ENCODE data around the gene PTPRO. TPM values are rescaled to one million over a fixed set of nuclear protein-coding genes. Genes with fewer than 3 reads are reported as not detected.

The PTPRO gene
- total RNA-seq, 1 experiment from 2014 or later = 0.52 TPM

GRCh38 chr12:15546102-15546701 is 223.9 kb downstream of the PTPRO start:
- Histone ChIP-seq H3K14ac (ENCODE audit: insufficient read depth, low read length) (no peak overlapping the region), H2AK5ac (ENCODE audit: insufficient read length, low read length) (no peak overlapping the region), H3K23me2 (ENCODE audit: insufficient read length, low read depth, low read length, poor library complexity, severe bottlenecking) (no peaks in the 10 kb centered on the region), H2BK12ac (ENCODE audit: insufficient read length, low read depth, low read length) (no peak overlapping the region), H2BK20ac (ENCODE audit: low read depth, low read length, poor library complexity, severe bottlenecking) (no peak overlapping the region), H3K9me3 (ENCODE audit: control insufficient read depth, low read depth, low read length) (no peaks in the 10 kb centered on the region), H3K27me3 (ENCODE audit: insufficient read depth, low read length) (no peaks in the 10 kb centered on the region), H3K4me2 (ENCODE audit: insufficient read depth, insufficient read length, low read length) (no peak overlapping the region), H2BK5ac (ENCODE audit: insufficient read length, low read length) (no peak overlapping the region), H3K79me2 (ENCODE audit: insufficient read depth, low read length) (no peaks in the 10 kb centered on the region), H3K27ac (ENCODE audit: insufficient read length, low read depth, low read length) (no peak overlapping the region), H4K20me1 (ENCODE audit: control insufficient read depth, insufficient read depth, insufficient read length) (no peaks in the 10 kb centered on the region), H4K5ac (ENCODE audit: insufficient read length, low read depth, low read length) (no peak overlapping the region), H2AFZ (ENCODE audit: low read length) (no peak overlapping the region), H2BK120ac (ENCODE audit: low read depth, low read length, poor library complexity, severe bottlenecking) (no peak overlapping the region), H4K91ac (ENCODE audit: insufficient read length, low read depth, low read length) (no peak overlapping the region), H3T11ph (ENCODE audit: low read length) (no peak overlapping the region), H4K8ac (replicated peaks; ENCODE audit: insufficient read length, low read depth, low read length) (no peak overlapping the region), H3K56ac (ENCODE audit: insufficient read length, low read depth, low read length) (no peak overlapping the region), H3K9ac (ENCODE audit: extremely low read depth, insufficient read length, low read length) (no peak overlapping the region), H3K79me1 (ENCODE audit: insufficient read depth, low read depth, low read length, poor library complexity, severe bottlenecking) (no peaks in the 10 kb centered on the region), H2BK15ac (ENCODE audit: low read depth, low read length) (no peak overlapping the region), H3K4ac (ENCODE audit: low read depth, low read length) (no peak overlapping the region), H3K4me1 (ENCODE audit: insufficient read depth, low read length) (no peaks in the 10 kb centered on the region), H3K23ac (ENCODE audit: insufficient read length, low read depth, low read length) (no peak overlapping the region), H3K18ac (ENCODE audit: insufficient read length, low read depth, low read length) (no peak overlapping the region)
- no peak for TF ChIP-seq CTCF (conservative IDR thresholded peaks at IDR 0.05)
- no CpG with 5 or more reads among the region's 1 CpG for WGBS (ENCODE audit: extremely low coverage, insufficient read length, low lambda C conversion rate)
- Mint-ChIP-seq H3K36me3 (ENCODE audit: insufficient read depth in 1 of 3, low read depth in 3 of 3) (no peaks in the 10 kb centered on the region), H3K27ac (no peak overlapping the region), H3K4me3 (no peak overlapping the region), H3K27me3 (ENCODE audit: low read depth) (peaks cover 2% of the 10 kb centered on the region; the same call in 1 of the 2 replicates), H3K9me3 (no peaks in the 10 kb centered on the region), H3K4me1 (no peaks in the 10 kb centered on the region)
- no peak for DNase-seq

Measured in H9 (cell line).